Mucosa of rectum (tissue), 2 donors: ENCODE measurements around the gene USP32.
"Not testable (repeated sequence)": the region's sequence is repeated elsewhere in the genome, so short reads cannot be mapped to it uniquely, and the experiment has no call there.

Experiments
- H3K27ac ChIP-seq, 2 donors: one replicate each; pipeline ENCODE4 v1.7.0; 2013; ENCODE audit warnings: inconsistent platforms in 2 of 2, low read depth in 2 of 2, low read length in 2 of 2
- H3K27me3 ChIP-seq, 2 donors: one replicate each; pipeline ENCODE4 v1.7.0; 2013; ENCODE audit warnings: low read length in 2 of 2; ENCODE audit not compliant: control insufficient read depth in 2 of 2, insufficient read depth in 2 of 2
- H3K36me3 ChIP-seq, 2 donors: one replicate each; pipeline ENCODE4 v1.7.0; 2013; ENCODE audit warnings: low read length in 2 of 2; ENCODE audit not compliant: control insufficient read depth in 2 of 2, insufficient read depth in 2 of 2
- H3K4me1 ChIP-seq, 2 donors: one replicate each; pipeline ENCODE4 v1.7.0; 2013; ENCODE audit warnings: low read length in 2 of 2, mild to moderate bottlenecking in 1 of 2; ENCODE audit not compliant: control insufficient read depth in 2 of 2, insufficient read depth in 2 of 2
- H3K4me3 ChIP-seq, 2 donors: one replicate each; pipeline ENCODE4 v1.7.0; 2013; ENCODE audit warnings: low read length in 2 of 2
- H3K9ac ChIP-seq, 2 donors: one replicate each; pipeline ENCODE4 v1.7.0; 2013; ENCODE audit warnings: low read length in 2 of 2, low read depth in 1 of 2, mild to moderate bottlenecking in 1 of 2
- H3K9me3 ChIP-seq, 2 donors: one replicate each; pipeline ENCODE4 v1.7.0; 2013; ENCODE audit warnings: low read length in 2 of 2; ENCODE audit not compliant: control insufficient read depth in 2 of 2
- donor health status: healthy.
- donor health status: Normal muscosa, but diverticular disease.

USP32 gene

DNA sequence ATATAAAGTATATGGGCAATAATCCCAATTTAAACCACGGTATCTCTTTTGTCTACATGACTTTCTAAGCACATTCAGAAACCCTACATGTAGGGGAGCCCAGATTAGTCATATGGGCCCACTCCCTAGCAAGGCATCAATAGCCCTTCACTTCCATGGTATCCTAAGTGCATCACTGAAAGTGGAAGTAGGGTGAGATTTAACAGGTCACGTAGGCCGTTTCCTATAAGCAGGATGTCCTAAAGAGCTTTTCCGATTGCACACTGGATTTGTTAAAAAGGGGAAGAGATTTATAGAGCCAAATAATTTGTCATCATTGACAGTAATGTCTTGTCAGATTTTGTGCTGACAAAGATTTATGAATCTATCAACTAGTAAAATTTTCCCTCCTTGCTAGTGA is 203.2 kb downstream of the USP32 start:
- H3K27me3 ChIP-seq: no peaks in the 10 kb centered on the region
- H3K9me3 ChIP-seq: no peaks in the 10 kb centered on the region
- H3K9ac ChIP-seq: no peak overlapping the region
- H3K4me1 ChIP-seq: peaks cover 0 to 7% of the 10 kb centered on the region in 2 donors
- no peak overlapping the region for H3K4me3 ChIP-seq
- no peak overlapping the region for H3K27ac ChIP-seq
- H3K36me3 ChIP-seq: peaks cover 4 to 12% of the 10 kb centered on the region in 2 donors

DNA sequence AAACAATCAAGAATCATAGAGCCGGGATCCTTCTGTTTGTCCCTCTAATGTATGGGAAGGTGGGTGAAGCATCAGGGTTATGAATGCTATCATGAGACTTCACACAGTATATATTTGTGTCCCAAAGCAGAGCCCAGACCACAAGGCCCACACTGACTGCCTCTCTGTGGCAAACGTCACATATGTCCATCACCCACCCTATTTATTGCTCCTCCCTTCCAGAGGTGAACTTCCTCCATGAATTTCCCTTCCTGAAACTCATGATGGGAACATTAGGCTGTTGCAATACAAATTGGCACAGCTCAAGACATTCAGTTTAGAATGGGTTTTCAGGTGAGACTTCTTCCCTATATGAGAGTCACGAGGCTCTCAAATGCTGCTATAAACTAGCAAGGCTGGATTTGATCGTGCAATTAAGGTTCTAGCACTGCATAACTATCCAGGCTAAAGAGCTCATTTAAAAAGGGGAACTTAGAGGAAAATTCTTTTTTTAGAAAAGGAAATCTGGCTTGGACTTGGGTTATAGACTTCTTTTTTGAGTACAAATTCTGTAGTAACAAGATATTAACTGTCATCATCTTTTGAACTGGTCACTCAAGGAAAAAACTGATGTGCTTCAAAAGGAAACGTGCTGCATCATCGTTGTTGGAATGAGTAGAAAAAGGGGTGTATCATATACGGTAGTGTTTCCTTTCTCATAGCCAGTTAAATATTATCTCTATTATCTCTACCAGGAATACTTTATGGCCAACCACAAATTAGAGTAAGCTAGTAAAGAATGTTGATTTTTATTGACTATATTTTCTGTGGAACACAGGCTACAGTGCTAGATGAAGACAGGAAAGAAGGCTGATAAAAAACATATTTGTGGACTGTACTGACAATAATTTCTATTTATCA is 204.8 kb downstream of the USP32 start:
- H3K27me3 ChIP-seq, H3K4me1 ChIP-seq, H3K9me3 ChIP-seq, H3K4me3 ChIP-seq: not testable (repeated sequence)
- H3K27ac ChIP-seq: peak overlapping the region; percentile 42 to 72
- H3K9ac ChIP-seq: peak overlapping the region in 1 of 2 donors; percentile 24
- H3K36me3 ChIP-seq: peaks cover 4 to 21% of the 10 kb centered on the region in 2 donors

DNA sequence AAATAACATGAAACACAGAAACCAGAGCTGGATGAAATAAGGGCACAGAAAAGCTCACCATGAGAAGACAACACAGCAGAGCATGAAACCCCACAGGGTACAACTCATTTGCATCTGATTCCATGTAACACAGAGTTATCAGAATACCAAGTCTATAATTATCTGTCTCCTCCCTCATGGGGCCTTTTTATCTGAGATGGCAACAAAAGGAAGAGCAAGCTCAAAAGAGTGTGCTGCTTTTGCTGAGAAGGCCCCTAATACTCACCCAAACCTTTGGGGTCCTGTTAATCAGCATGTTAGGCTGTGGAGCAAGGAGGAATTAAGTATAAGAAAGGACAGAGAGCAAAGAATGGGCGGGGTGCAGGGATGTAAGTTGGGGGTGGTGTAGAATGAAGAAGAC is 205.6 kb downstream of the USP32 start:
- Histone ChIP-seq H3K27ac (peak overlapping the region; percentile 42 to 72), H3K36me3 (peaks cover 6 to 19% of the 10 kb centered on the region in 2 donors)
- not testable (repeated sequence) for H3K4me3 ChIP-seq, H3K9me3 ChIP-seq, H3K4me1 ChIP-seq, H3K9ac ChIP-seq, H3K27me3 ChIP-seq

DNA sequence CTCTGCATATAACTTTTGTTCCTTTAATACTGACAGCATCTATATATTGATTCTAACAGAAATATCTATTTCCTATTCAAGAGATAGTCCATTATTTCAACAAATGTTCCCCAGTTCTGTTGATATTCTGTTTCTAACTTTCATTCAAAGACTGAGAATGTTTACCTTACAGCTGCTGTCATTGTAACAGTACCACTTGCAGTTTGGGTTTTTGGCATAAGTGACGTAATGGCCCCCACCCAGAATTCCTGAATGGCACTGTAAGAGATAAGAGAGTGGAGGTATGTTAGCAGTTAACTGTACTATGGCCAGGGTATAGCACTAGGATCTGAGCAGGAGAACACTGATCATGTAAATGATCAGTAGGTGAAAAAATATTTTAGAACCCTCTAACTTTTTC is 211.6 kb downstream of the USP32 start:
- not testable (repeated sequence) for H3K9me3 ChIP-seq
- H3K36me3 ChIP-seq: peaks cover 10 to 26% of the 10 kb centered on the region in 2 donors

DNA sequence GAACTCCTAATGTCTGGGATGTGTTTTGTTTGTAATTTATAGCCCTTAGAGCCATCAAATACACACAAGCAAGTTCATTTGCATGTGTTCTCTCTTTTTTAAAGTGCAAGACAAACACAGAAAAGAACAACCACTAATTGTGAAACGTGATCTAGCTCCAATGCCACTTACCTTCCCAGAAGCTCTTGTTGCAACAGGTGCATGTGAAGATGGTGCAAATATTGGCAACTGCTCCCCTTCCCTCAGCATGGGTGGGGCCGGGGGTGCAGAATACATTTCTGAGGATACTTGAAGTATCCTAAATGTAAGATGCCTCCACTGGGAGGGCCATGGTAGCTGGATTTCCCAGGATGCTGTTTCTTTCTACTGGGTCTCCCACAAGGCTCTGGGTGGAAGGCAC is 213.8 kb downstream of the USP32 start:
- not testable (repeated sequence) for H3K4me1 ChIP-seq, H3K4me3 ChIP-seq, H3K9ac ChIP-seq, H3K27me3 ChIP-seq, H3K9me3 ChIP-seq, H3K27ac ChIP-seq
- H3K36me3 ChIP-seq: peaks cover 10 to 19% of the 10 kb centered on the region in 2 donors

More for the DNA sequence above, 211.6 kb downstream of the USP32 start:
- H3K27ac ChIP-seq, H3K4me3 ChIP-seq, H3K9ac ChIP-seq, H3K4me1 ChIP-seq, H3K27me3 ChIP-seq: not testable (repeated sequence)

DNA sequence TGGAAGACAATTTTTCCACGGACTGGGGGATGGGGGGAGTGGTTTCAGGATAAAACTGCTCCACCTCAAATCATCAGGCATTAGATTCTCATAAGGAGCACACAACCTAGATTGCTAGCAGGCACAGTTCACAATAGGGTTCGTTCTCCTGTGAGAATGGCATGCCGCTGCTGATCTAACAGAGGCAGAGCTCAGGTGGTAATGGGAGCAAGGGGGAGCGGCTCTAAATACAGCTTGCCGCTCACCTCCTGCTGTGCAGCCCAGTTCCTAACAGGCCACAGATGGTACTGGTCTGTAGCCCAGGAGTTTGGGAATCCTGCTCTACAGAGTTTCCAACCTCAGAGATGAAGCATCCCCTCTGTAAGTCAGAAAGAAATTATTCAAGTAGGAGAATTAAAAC is 215.2 kb downstream of the USP32 start:
- H3K27ac ChIP-seq, H3K9ac ChIP-seq, H3K9me3 ChIP-seq, H3K4me1 ChIP-seq, H3K4me3 ChIP-seq, H3K27me3 ChIP-seq: not testable (repeated sequence)
- peaks cover 10 to 13% of the 10 kb centered on the region in 2 donors for H3K36me3 ChIP-seq

DNA sequence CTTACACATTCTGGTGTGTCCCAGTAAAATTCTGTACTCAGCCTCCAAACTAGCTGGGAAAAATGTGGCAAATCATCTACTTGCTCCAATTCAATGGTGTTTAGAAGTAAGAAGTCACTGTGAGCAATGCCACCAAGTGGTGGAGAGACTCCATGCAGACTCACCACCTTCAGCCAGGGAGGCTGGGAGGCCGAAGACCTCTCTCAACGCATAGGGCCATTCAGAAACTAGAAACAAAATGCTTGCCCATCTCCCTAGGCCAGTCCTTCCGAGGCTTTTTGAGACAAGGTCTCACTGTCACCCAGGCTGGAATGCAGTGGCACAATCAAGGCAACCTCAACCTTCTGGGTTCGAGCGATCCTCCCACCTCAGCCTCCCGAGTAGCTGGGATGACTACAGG is 217.2 kb downstream of the USP32 start:
- H3K9ac ChIP-seq, H3K27me3 ChIP-seq, H3K9me3 ChIP-seq, H3K27ac ChIP-seq, H3K4me3 ChIP-seq: not testable (repeated sequence)
- peaks cover 24 to 26% of the 10 kb centered on the region in 2 donors for H3K4me1 ChIP-seq
- peaks cover 2 to 11% of the 10 kb centered on the region in 2 donors for H3K36me3 ChIP-seq

DNA sequence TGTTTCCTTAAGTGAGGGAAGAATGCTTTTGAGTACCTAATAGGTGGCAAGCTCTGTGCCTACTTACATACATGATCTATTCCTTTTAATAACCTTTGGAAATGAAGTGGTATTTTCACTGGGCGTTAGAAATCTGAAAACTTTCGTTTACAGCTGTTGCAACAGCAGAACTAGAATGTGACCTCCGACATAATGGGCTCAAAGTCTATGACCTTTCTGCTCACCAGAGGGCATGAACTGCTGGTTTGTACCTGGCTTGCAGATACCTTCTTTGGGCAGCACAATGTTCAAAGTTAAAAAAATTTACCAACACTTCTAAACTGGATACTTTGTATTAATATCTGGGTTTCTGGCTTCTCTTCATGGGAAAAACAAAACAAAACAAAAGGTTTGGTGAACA is 217.9 kb downstream of the USP32 start:
- H3K9me3 ChIP-seq: no peaks in the 10 kb centered on the region
- H3K27me3 ChIP-seq: no peaks in the 10 kb centered on the region
- no peak overlapping the region for H3K4me3 ChIP-seq
- H3K36me3 ChIP-seq: peaks cover 2 to 10% of the 10 kb centered on the region in 2 donors
- peak overlapping the region in 1 of 2 donors; percentile 9 for H3K27ac ChIP-seq
- peaks cover 24 to 32% of the 10 kb centered on the region in 2 donors for H3K4me1 ChIP-seq
- H3K9ac ChIP-seq: no peak overlapping the region

DNA sequence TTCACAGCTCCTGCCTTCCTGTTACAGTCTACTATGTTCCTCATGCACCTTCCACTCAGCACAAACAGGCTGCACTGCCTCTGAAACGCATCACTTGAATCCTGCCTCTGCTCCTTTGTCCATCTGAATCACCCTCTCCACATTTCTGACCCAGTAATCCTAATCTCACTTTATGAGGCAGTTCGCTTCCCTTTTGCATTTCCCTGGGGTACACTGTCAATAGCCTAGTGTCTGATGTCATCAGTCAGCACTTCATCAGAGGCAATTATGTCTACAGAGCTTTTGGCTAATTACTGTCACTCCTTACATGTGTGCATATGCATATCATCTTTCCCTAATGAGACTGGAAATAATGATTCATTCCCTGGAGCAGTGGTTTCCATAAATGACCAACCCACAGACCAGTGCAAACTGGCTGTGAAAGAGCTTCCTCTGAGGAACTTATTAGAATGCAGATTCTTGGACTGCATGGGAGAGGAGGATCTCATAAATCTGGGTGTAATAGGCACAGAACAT is 218.6 kb downstream of the USP32 start:
- no peaks in the 10 kb centered on the region for H3K9me3 ChIP-seq
- no peaks in the 10 kb centered on the region for H3K27me3 ChIP-seq
- no peak overlapping the region for H3K4me3 ChIP-seq
- peaks cover 26 to 36% of the 10 kb centered on the region in 2 donors for H3K4me1 ChIP-seq
- H3K9ac ChIP-seq: no peak overlapping the region
- H3K36me3 ChIP-seq: peaks cover 2 to 6% of the 10 kb centered on the region in 2 donors
- H3K27ac ChIP-seq: peak overlapping the region in 1 of 2 donors; percentile 49

DNA sequence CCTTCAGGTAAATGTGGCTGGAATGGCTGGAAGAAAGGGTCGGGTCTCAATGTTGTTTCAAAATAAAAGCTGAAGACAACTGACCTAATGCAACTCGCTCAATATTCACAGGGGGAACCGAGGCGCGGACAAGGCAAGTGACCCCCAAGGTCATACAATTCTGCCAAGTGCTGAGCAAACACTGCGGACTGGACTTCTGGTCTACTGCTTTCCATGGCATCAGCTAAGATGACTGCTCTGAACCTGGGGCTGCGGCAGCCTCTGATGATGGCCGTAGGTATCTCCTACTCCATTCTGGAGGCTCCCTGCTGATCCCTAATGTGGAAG is 220.2 kb downstream of the USP32 start:
- H3K4me1 ChIP-seq: peaks cover 33 to 49% of the 10 kb centered on the region in 2 donors
- H3K9ac ChIP-seq: no peak overlapping the region
- H3K27ac ChIP-seq: no peak overlapping the region

More for the DNA sequence above, 220.2 kb downstream of the USP32 start:
- Histone ChIP-seq H3K27me3 (no peaks in the 10 kb centered on the region), H3K9me3 (no peaks in the 10 kb centered on the region), H3K36me3 (peaks cover 0 to 1% of the 10 kb centered on the region in 2 donors), H3K4me3 (no peak overlapping the region)
